GM21528 (cell line): Measurements from ENCODE around the gene COL25A1.
"Not testable (repeated sequence)": the region's sequence is repeated elsewhere in the genome, so short reads cannot be mapped to it uniquely, and the experiment has no call there.

Experiments
- ATAC-seq: cut with Tn5 transposase; IDR thresholded peaks from one replicate; pipeline ENCODE4 v1.9.1; 2021; ENCODE audit warnings: mild to moderate bottlenecking, moderate library complexity; ENCODE audit not compliant: unreplicated experiment, low FRiP score

Gene COL25A1

DNA sequence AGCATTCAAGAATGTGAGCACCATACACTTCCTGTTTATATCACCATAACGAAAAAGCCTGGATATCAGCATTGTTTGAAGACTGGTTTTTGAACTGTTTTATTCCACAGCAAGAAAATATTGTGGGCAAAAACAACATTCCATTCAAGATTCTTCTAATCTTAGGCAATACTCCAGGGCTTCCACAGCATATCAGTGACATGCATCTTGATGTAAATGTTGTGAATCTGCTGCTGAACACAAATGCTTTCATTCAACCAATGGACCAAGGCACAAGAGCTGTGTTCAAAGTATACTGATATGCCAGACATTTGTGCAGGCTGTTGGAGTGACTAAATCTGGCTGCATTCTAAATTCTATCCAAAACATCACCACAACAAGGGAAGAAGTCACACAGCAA lies 279.5 kb downstream of the COL25A1 start:
- no peak for ATAC-seq

DNA sequence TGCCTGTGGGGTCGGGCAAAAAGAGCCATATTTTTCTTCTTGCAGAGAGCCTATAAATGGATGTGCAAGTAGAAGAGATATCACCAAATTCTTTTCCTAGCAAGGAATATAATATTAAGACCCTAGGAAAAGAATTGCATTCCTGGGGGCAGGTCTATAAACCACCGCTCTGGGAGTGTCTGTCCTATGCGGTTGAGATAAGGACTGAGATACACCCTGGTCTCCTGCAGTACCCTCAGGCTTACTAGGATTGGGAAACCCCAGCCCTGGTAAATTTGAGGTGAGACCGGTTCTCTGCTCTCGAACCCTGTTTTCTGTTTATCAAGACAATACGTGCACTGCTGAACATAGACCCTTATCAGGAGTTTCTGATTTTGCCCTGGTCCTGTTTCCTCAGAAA lies 280.8 kb downstream of the COL25A1 start:
- not testable (repeated sequence) for ATAC-seq

DNA sequence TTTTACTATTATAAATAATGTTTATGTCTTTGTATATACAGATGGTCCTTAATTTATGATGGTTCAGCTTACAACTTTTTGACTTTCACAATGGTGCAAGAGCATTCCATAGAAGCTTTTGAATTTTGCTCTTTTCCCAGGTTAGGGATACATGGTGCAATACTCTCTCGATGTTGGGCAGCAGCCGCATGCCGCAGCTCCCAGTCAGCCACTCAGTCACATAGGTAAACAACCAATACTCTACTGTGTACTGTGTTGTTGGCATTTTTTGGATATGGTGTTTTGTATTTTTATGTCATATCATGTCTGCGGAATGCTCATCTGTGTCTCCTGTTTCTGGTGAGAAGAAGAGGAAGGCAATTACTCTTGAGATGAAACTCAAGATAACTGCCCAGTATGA lies 281.6 kb downstream of the COL25A1 start:
- ATAC-seq: no peak

DNA sequence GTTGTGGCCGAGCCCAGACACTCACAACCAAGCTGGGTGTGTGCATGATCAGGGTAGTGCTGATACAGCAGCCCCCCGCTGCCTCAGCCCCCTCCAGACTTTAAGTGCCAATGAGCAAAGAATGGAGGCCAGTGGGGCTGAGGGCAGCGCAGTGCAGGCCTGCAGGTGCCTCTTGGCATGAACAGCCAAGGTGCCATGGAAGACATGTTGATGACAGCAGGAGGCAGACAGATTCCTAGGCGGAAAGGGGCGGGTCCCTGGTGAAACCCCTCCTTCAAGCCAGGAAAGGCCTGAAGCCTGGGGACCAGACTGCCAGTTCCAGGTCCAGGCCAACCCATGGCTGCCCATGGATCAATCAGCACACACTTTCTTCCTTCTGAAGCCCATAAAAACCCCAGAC lies 286.3 kb downstream of the COL25A1 start:
- no peak for ATAC-seq

DNA sequence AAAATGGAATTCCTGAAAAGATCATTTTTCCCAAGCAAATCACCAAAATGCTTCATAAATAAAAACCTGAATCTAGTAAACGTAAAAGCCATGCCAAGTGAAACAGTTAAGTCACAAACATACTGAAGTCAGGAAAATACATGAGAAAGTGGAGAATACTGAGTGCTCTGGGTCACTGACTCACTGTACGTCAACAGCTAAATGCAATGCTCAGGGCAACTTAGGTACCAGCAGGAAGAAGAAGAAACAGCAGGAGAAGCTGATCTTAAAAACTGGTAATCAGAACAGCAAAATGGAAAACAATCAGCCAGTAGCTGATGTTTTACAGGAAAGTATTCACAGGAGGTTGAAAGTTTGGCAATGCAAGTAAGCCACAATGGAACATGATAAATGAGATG lies 287.0 kb downstream of the COL25A1 start:
- ATAC-seq: no peak

DNA sequence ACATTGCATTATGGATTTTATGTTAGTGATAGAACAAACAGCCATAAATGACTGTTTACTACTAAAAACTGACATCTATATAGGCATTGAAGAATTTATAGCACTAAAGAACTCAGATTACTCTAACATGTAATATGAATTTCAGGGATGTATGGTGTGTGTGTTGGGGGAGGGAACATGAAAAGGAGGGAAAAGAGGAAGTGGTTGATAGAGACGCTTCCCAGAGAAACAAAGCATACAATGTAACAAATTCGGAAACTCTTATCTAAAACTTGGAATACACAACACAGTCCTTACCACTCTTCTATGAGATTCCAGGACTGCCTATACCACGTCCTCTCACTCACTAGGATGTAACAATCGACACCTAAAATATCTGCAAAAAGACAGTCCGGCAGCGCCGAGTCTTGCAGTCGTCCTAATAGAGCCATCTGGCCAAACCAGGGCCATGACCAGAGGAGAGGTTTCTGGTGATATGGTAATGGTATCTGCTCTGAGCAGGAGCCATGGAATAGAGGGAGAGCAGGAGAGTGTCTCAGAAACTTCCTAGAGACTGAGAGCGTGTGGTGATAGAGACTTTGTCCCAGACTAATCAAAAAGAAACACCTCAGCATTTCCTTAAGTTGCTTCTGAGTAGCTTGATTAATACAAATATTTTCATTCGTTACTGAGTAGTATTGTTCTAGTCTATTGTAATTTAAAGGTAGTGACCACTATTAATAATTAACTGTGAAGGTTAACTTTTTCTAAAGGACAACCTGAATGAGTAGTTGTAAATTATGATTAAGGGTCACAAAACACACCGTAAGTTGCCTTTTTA lies 287.7 kb downstream of the COL25A1 start:
- ATAC-seq: no peak

DNA sequence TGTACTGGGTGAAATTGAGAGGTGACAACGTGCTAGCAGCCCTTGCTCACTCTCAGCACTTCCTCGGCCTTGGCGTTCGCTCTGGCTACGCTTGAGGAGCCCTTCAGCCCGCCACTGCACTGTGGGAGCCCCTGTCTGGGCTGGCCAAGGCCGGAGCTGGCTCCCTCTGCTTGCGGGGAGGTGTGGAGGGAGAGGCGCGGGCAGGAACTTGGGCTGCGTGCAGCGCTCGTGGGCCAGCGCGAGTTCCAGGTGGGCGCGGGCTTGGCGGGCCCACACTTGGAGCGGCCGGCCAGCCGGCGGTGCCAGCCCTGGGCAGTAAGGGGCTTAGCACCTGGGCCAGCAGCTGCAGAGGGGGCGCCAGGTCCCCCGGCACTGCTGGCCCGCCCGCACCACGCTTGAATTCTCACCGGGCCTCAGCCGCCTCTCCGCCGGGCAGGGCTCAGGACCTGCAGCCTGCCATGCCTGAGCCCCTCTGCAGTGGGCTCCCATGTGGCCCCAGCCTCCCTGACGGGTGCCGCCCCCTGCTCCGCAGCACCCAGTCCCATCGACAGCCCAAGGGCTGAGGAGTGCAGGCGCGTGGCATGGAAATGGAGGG lies 290.1 kb downstream of the COL25A1 start:
- ATAC-seq: no peak

DNA sequence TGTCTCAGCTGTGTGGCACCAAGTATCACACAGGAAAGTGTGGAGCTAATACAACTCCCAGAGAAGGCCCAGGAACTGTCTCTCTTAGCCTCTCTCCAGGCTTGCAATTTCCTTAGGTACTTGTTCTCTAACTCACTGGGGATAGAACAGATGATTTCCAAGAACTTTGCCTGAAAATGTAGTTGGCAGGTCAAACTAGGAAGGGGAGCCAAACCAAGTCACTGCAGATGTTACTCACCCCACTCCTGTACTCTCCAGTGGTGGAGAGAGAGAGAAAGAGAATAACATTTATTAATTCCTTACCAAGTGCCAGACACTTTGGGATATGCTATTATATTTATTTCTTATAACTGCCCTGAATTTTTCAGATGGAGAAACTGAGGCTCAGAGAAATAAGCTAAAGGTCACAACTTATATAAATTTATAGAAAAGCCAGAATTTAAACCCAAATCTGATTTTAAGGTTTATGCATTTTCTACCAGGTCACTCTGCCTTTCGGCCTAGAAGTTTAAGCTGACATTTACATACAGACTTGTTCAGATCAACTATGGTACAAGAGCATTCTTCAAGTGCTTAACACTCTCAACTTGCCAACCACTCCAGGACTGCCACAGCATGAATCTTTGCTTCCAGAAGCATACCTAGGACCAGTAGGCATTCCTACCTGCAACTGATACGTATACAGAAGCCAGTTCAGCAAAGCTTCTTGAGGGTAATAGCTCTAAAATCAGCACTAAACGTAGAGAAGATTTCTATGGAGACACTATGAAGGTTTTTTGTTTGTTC lies 291.0 kb downstream of the COL25A1 start:
- no peak for ATAC-seq

DNA sequence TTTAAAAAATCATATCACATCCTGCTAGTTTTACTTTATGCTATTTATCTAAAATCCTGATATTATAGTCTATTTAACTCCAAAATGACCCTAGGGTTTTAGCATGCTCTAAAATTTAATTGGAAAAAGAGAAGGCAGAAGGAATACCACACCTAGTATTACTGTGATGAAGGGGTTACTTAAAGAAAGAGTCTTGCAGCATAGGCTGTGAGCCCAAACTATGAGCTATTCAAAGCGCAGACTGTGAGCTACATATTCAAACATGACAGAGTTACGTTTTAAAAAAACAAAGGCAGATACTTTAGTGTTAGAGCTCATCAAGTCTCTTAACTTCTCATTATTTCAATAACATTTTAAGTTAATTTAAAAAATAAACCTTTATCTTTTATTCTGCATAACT lies 291.9 kb downstream of the COL25A1 start:
- no peak for ATAC-seq

DNA sequence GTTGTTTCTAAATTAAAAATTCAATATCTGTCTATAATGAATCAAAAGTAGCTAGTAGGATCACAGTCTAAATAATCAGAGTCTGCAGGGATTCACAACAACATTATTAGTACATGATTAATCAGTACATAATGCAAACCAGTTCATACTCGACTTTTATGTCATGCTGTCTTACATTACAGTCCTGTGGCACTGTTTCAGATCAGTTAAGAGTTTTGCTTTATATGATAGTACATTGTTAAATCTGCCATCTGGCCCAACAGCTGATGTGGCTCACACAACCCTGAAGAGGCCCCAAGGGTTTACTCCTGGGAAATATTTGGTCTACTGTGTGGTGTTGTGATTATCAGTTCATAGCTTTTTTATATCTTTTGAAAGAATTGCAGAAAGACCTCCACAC lies 292.5 kb downstream of the COL25A1 start:
- ATAC-seq: no peak

DNA sequence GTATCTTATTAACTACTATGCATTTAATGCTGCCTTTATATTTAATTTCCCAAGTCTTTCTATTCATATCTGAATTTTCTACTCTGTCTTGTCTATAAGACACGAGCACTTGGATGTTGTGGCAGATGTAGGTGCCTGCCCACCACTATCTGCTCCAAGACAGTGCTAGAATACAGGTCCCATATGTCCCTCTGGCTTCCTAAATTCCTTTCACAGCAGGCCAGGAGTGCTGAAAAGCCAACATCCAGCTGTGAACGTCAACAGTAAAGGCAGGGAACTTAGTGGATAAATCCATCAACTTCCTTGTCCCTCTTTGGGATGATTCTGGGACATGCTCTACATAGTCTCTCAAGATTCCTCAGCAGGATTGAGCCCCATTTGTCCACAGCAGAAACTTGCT lies 294.5 kb downstream of the COL25A1 start:
- no peak for ATAC-seq

DNA sequence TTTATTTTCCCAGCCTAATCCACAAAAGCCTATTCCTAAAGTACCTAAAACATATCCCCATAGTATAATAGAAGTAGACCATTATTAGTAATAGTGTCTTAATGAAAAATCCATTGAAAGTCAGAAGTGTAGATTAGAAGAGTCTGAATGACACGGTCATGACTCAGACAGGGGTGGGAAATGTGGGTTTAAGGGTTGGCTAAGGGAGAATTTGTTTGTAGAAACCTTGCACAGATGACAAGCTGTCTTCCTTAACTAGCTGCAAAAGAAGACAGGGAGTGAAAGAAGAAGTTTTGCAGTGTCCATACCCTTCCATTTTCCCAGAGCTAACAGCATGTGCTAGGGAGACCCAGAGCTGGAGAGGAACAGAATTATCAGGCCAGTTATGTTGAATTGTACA lies 296.9 kb downstream of the COL25A1 start:
- ATAC-seq: no peak

DNA sequence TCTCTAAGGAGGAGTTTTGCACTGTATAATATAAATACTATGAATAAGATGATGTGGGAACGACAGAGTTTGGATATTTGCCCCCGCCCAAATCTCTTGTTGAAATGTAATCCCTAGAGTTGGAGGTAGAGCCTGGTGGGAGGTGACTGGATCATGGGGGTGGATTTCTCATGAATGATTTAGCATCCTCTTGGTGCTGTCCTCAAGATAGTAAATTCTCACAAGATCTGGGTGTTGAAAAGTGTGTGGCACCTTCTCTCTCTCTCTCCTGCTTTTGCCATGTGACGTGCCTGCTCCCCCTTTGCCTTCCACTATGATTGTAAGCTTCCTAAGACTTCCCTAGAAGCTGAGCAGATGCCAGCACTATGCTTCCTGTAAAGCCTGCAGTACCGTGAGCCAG lies 298.0 kb downstream of the COL25A1 start:
- ATAC-seq: no peak

DNA sequence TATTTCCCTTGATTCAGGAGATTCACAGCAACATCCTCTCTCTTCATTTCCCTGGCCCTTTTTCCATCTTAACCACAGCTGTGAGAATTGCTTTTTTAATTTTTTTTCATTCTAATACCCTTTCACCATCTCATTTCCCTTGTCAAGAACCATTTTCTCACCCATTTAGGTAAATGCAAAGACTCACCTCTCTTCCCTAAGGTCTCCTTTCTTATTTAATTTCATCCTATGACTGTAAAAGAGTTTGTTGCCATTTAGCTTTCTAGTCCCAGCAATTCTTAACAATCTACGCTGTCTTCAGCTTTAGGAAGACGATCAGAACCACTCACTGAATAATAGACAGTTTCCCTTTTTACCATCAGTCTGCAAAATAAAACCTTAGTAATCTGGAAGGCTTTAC lies 298.5 kb downstream of the COL25A1 start:
- ATAC-seq: no peak

DNA sequence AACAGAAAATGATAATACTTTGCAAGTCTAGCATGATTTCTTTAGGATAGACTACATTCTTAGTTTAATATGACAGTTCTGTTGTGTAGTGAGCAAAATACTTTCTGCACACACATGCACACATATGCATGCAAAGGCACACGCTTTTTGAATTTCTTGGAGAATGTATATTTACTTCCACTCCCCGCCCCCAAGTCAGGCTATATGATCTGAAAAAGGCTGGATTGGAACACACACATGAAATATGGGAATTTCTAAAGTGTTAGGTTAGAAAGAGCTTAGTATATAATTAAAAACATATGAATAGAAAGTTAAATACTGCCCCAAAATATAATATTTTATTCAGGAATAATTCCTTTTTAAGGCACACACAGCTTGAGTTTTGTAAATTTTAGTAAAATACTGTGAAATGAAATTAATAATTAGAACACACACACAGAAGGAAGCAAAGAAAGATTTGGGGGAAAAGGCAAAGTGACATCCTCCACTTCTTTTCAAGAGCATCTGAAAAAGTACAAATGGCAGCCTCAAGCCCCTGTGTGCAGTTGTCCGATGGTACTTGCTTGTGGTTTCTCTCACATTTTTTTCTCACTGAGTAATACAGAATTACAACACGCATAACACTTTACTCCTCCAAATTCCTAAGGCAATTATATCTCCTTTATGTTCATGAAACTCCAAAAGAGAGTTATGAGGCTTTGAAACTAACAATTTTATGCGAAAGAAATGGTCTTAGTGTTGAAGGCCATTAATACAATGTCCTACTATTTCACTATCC lies 310.7 kb downstream of the COL25A1 start:
- ATAC-seq: no peak

DNA sequence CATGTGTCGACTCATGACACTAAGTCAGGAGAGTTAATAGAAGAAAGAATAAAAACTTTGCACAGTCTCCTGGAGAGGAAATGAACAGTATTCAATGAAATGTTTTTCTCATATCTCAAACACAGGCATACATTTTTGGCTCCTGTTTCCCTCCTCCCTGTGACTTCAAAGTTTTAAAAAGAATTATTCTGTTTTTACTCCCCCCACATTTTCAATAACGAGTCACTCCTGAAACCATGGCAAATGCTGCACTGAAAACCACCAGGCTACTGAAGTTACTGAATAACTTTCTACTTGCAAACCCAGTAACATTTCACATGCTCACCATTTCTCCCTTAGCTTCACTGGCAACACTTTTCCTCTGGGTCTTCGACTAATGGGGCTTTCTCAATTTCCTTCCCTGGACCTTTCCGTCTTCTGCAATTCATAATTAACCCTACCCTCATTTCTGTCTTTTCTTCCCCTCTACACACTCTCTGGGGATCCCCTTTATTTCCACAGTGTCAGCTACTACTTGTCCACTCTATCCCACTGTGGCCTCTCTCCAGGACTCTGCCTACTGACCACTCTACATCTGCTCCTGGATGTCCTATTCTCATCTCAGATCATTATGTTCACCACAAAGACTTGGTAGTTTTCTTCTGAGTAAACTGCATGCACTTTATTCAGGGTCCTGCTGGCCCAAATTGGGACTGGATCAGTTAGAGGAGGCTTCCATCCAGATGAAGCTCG lies 313.8 kb downstream of the COL25A1 start:
- no peak for ATAC-seq

DNA sequence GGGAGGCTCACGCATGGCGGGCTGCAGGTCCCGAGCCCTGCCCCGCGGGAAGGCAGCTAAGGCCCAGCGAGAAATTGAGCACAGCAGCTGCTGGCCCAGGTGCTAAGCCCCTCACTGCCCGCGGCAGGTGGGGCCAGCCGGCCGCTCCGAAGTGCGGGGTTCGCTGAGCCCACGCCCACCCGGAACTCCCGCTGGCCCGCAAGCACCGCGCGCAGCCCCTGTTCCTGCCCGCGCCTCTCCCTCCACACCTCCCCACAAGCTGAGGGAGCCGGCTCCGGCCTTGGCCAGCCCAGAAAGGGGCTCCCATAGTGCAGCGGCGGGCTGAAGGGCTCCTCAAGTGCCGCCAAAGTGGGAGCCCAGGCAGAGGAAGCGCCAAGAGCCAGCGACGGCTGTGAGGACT lies 318.0 kb downstream of the COL25A1 start:
- ATAC-seq: not testable (repeated sequence)

DNA sequence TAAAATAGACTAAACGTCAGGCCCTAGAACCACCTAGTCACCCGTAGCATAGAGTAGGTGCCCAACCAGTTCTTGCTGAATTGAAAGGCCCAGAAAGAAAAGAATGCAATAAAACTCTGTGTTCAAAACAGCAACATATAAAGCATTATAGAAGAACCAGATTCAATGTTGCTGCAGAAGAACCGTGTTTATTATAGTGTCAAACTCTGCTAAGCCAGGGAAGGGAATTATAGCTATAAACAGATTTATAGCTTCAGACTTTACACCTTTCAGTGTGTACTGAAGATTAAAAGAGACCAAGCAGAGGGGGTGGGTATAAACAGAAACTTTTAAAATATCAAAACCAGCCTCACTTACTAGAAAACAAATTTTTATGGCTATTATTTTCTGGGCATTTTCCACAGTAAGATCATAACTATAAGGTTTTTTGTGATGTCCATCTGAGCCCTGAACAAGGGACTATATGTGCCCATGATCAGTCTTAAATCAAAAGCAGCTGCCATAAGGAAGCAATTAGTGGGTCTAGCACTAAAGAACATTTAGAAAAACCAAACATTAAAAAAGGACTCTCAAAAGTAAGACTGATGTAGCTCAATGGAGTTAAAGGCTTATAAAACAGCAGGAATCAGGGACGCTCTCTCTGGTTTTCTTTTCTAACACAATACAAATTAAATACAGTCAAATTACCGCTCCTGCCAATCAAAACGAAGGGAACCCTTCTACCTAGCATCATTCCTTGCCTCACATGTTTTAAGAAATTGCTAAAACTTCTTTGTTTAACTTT lies 319.9 kb downstream of the COL25A1 start:
- ATAC-seq: no peak

DNA sequence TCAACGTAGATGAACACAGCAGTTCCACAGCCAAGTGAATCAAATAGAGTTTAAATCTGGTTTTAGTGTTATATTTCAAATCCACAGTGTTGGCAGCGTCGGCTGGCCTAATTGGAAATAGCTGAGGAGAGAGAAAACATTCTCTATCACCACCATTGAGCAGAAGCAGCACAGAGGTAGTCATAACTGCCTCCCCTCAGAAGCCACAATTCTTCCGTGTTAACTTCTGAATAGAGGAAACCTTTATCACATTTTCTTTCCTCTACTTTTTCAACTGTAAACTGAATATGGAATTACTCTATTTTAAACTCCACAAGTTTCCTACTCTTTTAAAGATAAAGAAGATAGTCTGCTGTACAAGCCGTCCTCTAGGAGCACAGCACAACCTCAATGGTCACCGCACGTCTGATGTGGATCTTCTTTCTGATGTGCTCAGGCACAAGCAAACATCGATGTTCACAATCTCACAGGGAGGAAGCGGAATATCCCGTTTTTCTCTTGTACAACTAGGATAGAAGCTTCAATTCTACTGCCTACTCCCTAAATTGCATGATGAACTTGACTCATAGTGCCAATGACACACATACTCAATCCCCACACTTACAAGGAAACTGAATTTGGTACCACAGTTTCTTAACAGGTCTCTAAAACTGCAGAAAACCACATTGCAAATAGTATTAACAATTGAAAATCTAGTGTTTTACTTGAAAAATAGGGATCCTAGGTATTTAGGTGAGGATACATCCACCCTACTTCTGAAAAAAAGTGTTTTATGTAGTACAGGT lies 321.8 kb downstream of the COL25A1 start:
- ATAC-seq: no peak
